SK-N-SH treated with all-trans-retinoic acid at 6 μM for 48 hours (cell line): Measurements from ENCODE around the gene SQOR.

ENCODE experiments used
- ATAC-seq: fragments of 200-7000 bp; cut with Tn5 transposase; 3 replicates; pipeline ENCODE4 v1.9.1; 2020; ENCODE audit warnings: mild to moderate bottlenecking, moderate library complexity
- ARNTL ChIP-seq: fragments of 450-650 bp; formaldehyde crosslinking; IDR thresholded peaks from 2 replicates; pipeline ENCODE4 v1.5.0; 2020; ENCODE audit warnings: low read depth, mild to moderate bottlenecking, moderate library complexity, borderline replicate concordance
- BACH2 ChIP-seq: fragments of 250-450 bp; sonication (Bioruptor Pico); IDR thresholded peaks from 2 replicates; pipeline ENCODE4 v1.9.0; 2021; ENCODE audit warnings: mild to moderate bottlenecking, borderline replicate concordance
- ESRRG ChIP-seq: fragments of 250-450 bp; sonication (Bioruptor Pico); IDR thresholded peaks from 2 replicates; pipeline ENCODE4 v1.6.1; 2021; ENCODE audit warnings: mild to moderate bottlenecking
- GLIS3 ChIP-seq: fragments of 250-450 bp; sonication (Bioruptor Pico); IDR thresholded peaks from 2 replicates; pipeline ENCODE4 v1.5.0; 2020; ENCODE audit warnings: mild to moderate bottlenecking, moderate library complexity
- ISL1 ChIP-seq: fragments of 250-450 bp; sonication (Bioruptor Pico); IDR thresholded peaks from 2 replicates; pipeline ENCODE4 v2.1.2; 2022; ENCODE audit warnings: mild to moderate bottlenecking, moderate library complexity
- PPARA ChIP-seq: fragments of 250-450 bp; sonication (Bioruptor Pico); IDR thresholded peaks from 2 replicates; pipeline ENCODE4 v1.5.0; 2020; ENCODE audit warnings: mild to moderate bottlenecking, borderline replicate concordance
- RARB ChIP-seq: fragments of 250-450 bp; sonication (Bioruptor Pico); IDR thresholded peaks from 2 replicates; pipeline ENCODE4 v1.8.0; 2021; ENCODE audit warnings: mild to moderate bottlenecking, moderate library complexity
- SNAI2 ChIP-seq: fragments of 250-450 bp; sonication (Bioruptor Pico); IDR thresholded peaks from 2 replicates; pipeline ENCODE4 v1.5.0; 2020; ENCODE audit warnings: mild to moderate bottlenecking, moderate library complexity
- TCF4 ChIP-seq: fragments of 250-450 bp; sonication (Bioruptor Pico); IDR thresholded peaks from 2 replicates; pipeline ENCODE4 v1.8.0; 2021; ENCODE audit warnings: mild to moderate bottlenecking, moderate library complexity, borderline replicate concordance
- TOX ChIP-seq: fragments of 250-450 bp; sonication (Bioruptor Pico); IDR thresholded peaks from 2 replicates; pipeline ENCODE4 v1.8.0; 2021; ENCODE audit warnings: mild to moderate bottlenecking, moderate library complexity, borderline replicate concordance
- ZC3H10 ChIP-seq: fragments of 250-450 bp; sonication (Bioruptor Pico); IDR thresholded peaks from 2 replicates; pipeline ENCODE4 v1.5.1; 2021; ENCODE audit warnings: mild to moderate bottlenecking, moderate library complexity
- ZFP3 ChIP-seq: fragments of 250-450 bp; sonication (Bioruptor Pico); IDR thresholded peaks from 2 replicates; pipeline ENCODE4 v1.5.0; 2020; ENCODE audit warnings: mild to moderate bottlenecking, moderate library complexity
- ZFP30 ChIP-seq: fragments of 450-650 bp; formaldehyde crosslinking; IDR thresholded peaks from 2 replicates; pipeline ENCODE4 v1.5.0; 2022; ENCODE audit warnings: mild to moderate bottlenecking, moderate library complexity
- ZNF565 ChIP-seq: fragments of 450-650 bp; formaldehyde crosslinking; conservative IDR thresholded peaks from 2 replicates; pipeline ENCODE4 v1.5.0; 2020; ENCODE audit warnings: low read depth, mild to moderate bottlenecking, moderate library complexity
- ZNF8 ChIP-seq: fragments of 450-650 bp; formaldehyde crosslinking; IDR thresholded peaks from 2 replicates; pipeline ENCODE4 v1.5.0; 2020; ENCODE audit warnings: mild to moderate bottlenecking, moderate library complexity
- TF ChIP-seq, protein P1 (sequence below): fragments of 250-450 bp; sonication (Bioruptor Pico); IDR thresholded peaks from 2 replicates; pipeline ENCODE4 v1.5.1; 2021; ENCODE audit warnings: mild to moderate bottlenecking, moderate library complexity
- TF ChIP-seq, protein P2 (sequence below): fragments of 250-450 bp; sonication (Bioruptor Pico); IDR thresholded peaks from 2 replicates; pipeline ENCODE4 v1.5.0; 2020; ENCODE audit warnings: mild to moderate bottlenecking, moderate library complexity
- TF ChIP-seq, protein P3 (sequence below): fragments of 250-450 bp; sonication (Bioruptor Pico); IDR thresholded peaks from 2 replicates; pipeline ENCODE4 v1.8.0; 2021; ENCODE audit warnings: low read depth, mild to moderate bottlenecking, moderate library complexity, borderline replicate concordance

SQOR gene

DNA sequence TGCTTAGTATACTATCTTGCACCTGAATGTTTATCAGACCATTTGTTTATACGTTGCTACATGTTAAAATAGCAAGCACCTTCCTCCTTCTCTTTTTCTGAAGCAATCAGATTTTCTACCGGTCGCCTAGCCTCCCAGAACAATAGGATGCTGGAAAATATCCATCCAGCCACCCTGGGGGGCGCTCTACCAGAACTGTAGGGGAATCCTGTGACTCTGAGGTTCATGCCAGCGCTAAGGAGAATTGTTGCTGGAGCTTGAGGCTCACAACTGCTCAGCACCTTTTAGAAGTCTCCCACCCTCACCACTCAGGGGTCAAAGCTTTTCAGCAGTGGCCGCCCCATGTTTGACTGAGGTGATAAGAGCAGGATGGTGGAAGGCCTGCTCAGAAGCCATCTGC is 27.5 kb downstream of the SQOR start:
- TF ChIP-seq TOX (CRISPR knock-in tag) (no peak), RARB (no peak), ARNTL (CRISPR knock-in tag) (no peak)

DNA sequence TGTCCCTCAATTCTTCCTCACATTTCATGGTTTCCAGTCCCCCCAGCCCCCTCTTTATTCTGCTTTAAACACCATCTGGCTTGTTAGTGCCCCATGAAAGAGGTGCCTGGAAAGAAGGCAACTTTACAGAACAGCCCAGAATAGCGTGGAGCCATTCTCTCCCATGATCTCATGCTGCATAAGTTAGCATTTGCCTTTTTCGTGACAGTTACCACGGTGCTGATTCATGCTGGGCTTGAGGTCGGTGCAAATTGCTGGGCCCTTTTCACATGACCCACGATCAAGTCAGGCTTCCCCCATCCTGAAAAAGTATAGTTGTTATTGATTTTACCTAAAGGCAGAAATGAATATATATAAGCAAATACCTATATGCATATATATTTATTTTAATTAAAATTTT is 29.6 kb downstream of the SQOR start:
- no peak for ATAC-seq
- no peak for TF ChIP-seq ZFP30 (CRISPR knock-in tag)
- TF ChIP-seq ZFP3 = no peak
- TF ChIP-seq ZNF8 (CRISPR knock-in tag) = no peak
- TF ChIP-seq ARNTL (CRISPR knock-in tag) = no peak
- TF ChIP-seq, protein P1, sequence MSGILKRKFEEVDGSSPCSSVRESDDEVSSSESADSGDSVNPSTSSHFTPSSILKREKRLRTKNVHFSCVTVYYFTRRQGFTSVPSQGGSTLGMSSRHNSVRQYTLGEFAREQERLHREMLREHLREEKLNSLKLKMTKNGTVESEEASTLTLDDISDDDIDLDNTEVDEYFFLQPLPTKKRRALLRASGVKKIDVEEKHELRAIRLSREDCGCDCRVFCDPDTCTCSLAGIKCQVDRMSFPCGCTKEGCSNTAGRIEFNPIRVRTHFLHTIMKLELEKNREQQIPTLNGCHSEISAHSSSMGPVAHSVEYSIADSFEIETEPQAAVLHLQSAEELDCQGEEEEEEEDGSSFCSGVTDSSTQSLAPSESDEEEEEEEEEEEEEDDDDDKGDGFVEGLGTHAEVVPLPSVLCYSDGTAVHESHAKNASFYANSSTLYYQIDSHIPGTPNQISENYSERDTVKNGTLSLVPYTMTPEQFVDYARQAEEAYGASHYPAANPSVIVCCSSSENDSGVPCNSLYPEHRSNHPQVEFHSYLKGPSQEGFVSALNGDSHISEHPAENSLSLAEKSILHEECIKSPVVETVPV (CRISPR knock-in tag) = no peak
- no peak for TF ChIP-seq ZNF565 (CRISPR knock-in tag)
- TF ChIP-seq BACH2 (CRISPR knock-in tag) = no peak
- TF ChIP-seq PPARA (CRISPR knock-in tag) = no peak
- TF ChIP-seq, protein P2, sequence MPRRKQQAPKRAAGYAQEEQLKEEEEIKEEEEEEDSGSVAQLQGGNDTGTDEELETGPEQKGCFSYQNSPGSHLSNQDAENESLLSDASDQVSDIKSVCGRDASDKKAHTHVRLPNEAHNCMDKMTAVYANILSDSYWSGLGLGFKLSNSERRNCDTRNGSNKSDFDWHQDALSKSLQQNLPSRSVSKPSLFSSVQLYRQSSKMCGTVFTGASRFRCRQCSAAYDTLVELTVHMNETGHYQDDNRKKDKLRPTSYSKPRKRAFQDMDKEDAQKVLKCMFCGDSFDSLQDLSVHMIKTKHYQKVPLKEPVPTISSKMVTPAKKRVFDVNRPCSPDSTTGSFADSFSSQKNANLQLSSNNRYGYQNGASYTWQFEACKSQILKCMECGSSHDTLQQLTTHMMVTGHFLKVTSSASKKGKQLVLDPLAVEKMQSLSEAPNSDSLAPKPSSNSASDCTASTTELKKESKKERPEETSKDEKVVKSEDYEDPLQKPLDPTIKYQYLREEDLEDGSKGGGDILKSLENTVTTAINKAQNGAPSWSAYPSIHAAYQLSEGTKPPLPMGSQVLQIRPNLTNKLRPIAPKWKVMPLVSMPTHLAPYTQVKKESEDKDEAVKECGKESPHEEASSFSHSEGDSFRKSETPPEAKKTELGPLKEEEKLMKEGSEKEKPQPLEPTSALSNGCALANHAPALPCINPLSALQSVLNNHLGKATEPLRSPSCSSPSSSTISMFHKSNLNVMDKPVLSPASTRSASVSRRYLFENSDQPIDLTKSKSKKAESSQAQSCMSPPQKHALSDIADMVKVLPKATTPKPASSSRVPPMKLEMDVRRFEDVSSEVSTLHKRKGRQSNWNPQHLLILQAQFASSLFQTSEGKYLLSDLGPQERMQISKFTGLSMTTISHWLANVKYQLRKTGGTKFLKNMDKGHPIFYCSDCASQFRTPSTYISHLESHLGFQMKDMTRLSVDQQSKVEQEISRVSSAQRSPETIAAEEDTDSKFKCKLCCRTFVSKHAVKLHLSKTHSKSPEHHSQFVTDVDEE (CRISPR knock-in tag) = no peak
- no peak for TF ChIP-seq GLIS3 (CRISPR knock-in tag)
- no peak for TF ChIP-seq SNAI2
- no peak for TF ChIP-seq TOX (CRISPR knock-in tag)
- no peak for TF ChIP-seq ESRRG (CRISPR knock-in tag)
- TF ChIP-seq, protein P3, sequence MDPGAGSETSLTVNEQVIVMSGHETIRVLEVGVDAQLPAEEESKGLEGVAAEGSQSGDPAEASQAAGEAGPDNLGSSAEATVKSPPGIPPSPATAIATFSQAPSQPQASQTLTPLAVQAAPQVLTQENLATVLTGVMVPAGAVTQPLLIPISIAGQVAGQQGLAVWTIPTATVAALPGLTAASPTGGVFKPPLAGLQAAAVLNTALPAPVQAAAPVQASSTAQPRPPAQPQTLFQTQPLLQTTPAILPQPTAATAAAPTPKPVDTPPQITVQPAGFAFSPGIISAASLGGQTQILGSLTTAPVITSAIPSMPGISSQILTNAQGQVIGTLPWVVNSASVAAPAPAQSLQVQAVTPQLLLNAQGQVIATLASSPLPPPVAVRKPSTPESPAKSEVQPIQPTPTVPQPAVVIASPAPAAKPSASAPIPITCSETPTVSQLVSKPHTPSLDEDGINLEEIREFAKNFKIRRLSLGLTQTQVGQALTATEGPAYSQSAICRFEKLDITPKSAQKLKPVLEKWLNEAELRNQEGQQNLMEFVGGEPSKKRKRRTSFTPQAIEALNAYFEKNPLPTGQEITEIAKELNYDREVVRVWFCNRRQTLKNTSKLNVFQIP (CRISPR knock-in tag) = no peak

More for the DNA sequence above, 27.5 kb downstream of the SQOR start:
- ATAC-seq = no peak

DNA sequence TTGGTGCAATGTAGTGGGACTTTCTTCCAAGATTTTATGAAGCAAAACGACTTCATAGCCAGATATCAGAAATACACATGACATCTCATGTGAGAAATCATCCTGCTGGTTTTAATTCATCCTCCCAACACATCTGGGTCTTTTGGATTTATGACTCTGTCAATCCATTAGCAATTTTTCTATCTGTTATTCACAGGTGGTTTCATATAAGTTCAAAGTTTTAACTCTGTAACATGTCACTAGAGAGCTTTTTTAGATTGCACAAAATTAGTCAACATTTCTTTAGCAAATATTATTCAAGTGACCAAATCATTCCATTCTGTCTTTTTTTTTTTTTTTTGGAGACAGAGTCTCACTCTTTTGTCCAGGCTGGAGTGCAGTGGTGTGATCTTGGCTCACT is 30.4 kb downstream of the SQOR start:
- TF ChIP-seq, protein P3 (CRISPR knock-in tag) = no peak
- TF ChIP-seq ARNTL (CRISPR knock-in tag) (no peak), TCF4 (CRISPR knock-in tag) (no peak), ISL1 (CRISPR knock-in tag) (no peak)
- no peak for ATAC-seq

- TF ChIP-seq, protein P2 (CRISPR knock-in tag) = no peak
- TF ChIP-seq, protein P1 (CRISPR knock-in tag) = no peak
- TF ChIP-seq ZC3H10 (CRISPR knock-in tag) (no peak), GLIS3 (CRISPR knock-in tag) (no peak), ISL1 (CRISPR knock-in tag) (no peak), ARNTL (CRISPR knock-in tag) (no peak), BACH2 (CRISPR knock-in tag) (no peak), SNAI2 (no peak)
- TF ChIP-seq, protein P3 (CRISPR knock-in tag) = no peak
- no peak for ATAC-seq
Measured at GRCh38 chr15:45666119-45666875, 31.5 kb downstream of the SQOR start.
